OCI-LY7 (cell line): ENCODE results near the gene TP63.

Experiments
- EZH2phosphoT487 ChIP-seq: fragments of 200-600 bp; sonication (generic); IDR thresholded peaks from 2 replicates; pipeline ENCODE4 v1.6.1; 2018; ENCODE audit warnings: low read depth, borderline replicate concordance, mild to moderate bottlenecking, mixed run types, antibody characterized with exemption, low read length, moderate library complexity, mixed read lengths
- TF ChIP-seq, protein P1 (sequence below): fragments of 200-600 bp; sonication (generic); conservative IDR thresholded peaks from 2 replicates; pipeline ENCODE4 v1.5.1; 2014; ENCODE audit warnings: mild to moderate bottlenecking, antibody characterized with exemption, low read length, moderate library complexity, mixed read lengths

DNA sequence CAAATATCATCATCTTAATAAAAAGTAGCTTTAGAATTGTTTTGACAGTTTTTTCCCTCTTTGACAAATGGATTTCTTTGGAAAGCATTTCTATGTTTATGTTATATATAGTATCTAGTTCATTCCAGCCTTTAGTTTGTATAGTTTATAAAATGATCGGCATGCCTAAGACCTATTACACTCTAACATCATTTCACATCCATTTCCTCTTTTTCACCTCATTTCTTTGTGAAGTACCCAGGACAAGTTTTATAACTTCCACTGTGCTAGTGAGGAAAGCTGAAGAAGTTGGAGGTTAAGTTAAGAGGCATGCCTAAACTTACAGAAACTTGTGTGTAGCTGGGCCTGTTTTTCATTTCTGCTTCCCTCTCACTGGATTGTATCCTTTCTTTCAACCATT, 178.4 kb downstream of the TP63 start:
- TF ChIP-seq, protein P1, sequence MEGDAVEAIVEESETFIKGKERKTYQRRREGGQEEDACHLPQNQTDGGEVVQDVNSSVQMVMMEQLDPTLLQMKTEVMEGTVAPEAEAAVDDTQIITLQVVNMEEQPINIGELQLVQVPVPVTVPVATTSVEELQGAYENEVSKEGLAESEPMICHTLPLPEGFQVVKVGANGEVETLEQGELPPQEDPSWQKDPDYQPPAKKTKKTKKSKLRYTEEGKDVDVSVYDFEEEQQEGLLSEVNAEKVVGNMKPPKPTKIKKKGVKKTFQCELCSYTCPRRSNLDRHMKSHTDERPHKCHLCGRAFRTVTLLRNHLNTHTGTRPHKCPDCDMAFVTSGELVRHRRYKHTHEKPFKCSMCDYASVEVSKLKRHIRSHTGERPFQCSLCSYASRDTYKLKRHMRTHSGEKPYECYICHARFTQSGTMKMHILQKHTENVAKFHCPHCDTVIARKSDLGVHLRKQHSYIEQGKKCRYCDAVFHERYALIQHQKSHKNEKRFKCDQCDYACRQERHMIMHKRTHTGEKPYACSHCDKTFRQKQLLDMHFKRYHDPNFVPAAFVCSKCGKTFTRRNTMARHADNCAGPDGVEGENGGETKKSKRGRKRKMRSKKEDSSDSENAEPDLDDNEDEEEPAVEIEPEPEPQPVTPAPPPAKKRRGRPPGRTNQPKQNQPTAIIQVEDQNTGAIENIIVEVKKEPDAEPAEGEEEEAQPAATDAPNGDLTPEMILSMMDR, result no peak
- no peak for TF ChIP-seq EZH2phosphoT487
